Spleen (tissue), 7 donors: ENCODE data around the gene ZNRD2.

Experiments
- CTCF ChIP-seq, 11 experiments: fragments of 200-600 bp in 7 of 11; fragments of 450-650 bp in 4 of 11; sonication (generic) in 4 of 11; IDR thresholded peaks in 8 of 11; conservative IDR thresholded peaks in 3 of 11; 1 replicate in 7 of 11; 2 replicates in 4 of 11; pipeline versions ENCODE4 v1.4.0 to v1.8.0; 2016 to 2021; ENCODE audit warnings: antibody characterized with exemption in 11 of 11, inconsistent platforms in 4 of 11, mild to moderate bottlenecking in 1 of 11
- POLR2A ChIP-seq, 3 donors: fragments of 450-650 bp; IDR thresholded peaks; one replicate each; pipeline ENCODE4 v1.5.1; 2017; ENCODE audit warnings: antibody characterized with exemption in 3 of 3, mild to moderate bottlenecking in 1 of 3
- POLR2AphosphoS5 ChIP-seq, 3 donors: sonication (generic); formaldehyde crosslinking; IDR thresholded peaks; one replicate each; pipeline ENCODE4 v1.5.1; 2017; ENCODE audit warnings: antibody characterized with exemption in 3 of 3
- donor health status: DM: no; HTN: no; CAD: no; lungs with moderate emphysema.
- donor health status: DM: no; HTN: no; CAD: no.
- donor health status: DM: no; HTN: no; CAD: no.

GRCh38 chr11:65558930-65559509 lies 11.3 kb upstream of the ZNRD2 start:
- TF ChIP-seq CTCF (IDR thresholded peaks at IDR 0.05 in 8 of 11, conservative IDR thresholded peaks at IDR 0.05 in 3 of 11) (no peak), POLR2A (IDR thresholded peaks at IDR 0.05) (no peak), POLR2AphosphoS5 (IDR thresholded peaks at IDR 0.05) (peak in 2 of 3 donors; percentile 13 to 35)
